Liver (tissue), 9 donors: ENCODE results near the gene MACROD1. TPM values are rescaled to one million over a fixed set of nuclear protein-coding genes. Genes with fewer than 3 reads are reported as not detected.
"Not testable (repeated sequence)": the region's sequence is repeated elsewhere in the genome, so short reads cannot be mapped to it uniquely, and the experiment has no call there.

Experiments used
- DNase-seq: peaks from one replicate; pipeline ENCODE4 v3.0.0-alpha.2; 2017; ENCODE audit warnings: low spot score
- H3K27ac ChIP-seq, 2 donors: one replicate each; pipeline ENCODE4 v1.7.0; 2013; ENCODE audit warnings: inconsistent platforms in 2 of 2, low read length in 2 of 2, control low read depth in 1 of 2, low read depth in 1 of 2, mild to moderate bottlenecking in 1 of 2
- H3K27me3 ChIP-seq, 4 donors: one replicate each; pipeline versions ENCODE4 v1.6.1 to v1.7.0; 2013; ENCODE audit warnings: low read length in 3 of 4, inconsistent platforms in 1 of 4, mild to moderate bottlenecking in 1 of 4, moderate library complexity in 1 of 4; ENCODE audit not compliant: control insufficient read depth in 4 of 4, insufficient read depth in 4 of 4
- H3K36me3 ChIP-seq, 4 donors: one replicate each; pipeline versions ENCODE4 v1.6.1 to v1.7.0; 2013; ENCODE audit warnings: low read length in 3 of 4, mild to moderate bottlenecking in 3 of 4, low read depth in 1 of 4, moderate library complexity in 1 of 4; ENCODE audit not compliant: control insufficient read depth in 4 of 4, insufficient read depth in 3 of 4
- H3K4me1 ChIP-seq, 4 donors: one replicate each; pipeline versions ENCODE4 v1.6.1 to v1.7.0; 2013; ENCODE audit warnings: low read length in 3 of 4, mild to moderate bottlenecking in 3 of 4, moderate library complexity in 1 of 4; ENCODE audit not compliant: control insufficient read depth in 4 of 4, insufficient read depth in 4 of 4
- H3K4me3 ChIP-seq, 3 donors: one replicate each; pipeline versions ENCODE4 v1.6.1 to v1.7.0; 2013; ENCODE audit warnings: low read length in 3 of 3, control low read depth in 1 of 3, low read depth in 1 of 3, mild to moderate bottlenecking in 1 of 3
- H3K9ac ChIP-seq, 2 donors: one replicate each; pipeline ENCODE4 v1.7.0; 2013; ENCODE audit warnings: low read length in 2 of 2, mild to moderate bottlenecking in 2 of 2, moderate library complexity in 2 of 2, control low read depth in 1 of 2, low read depth in 1 of 2
- H3K9me3 ChIP-seq, 4 donors: one replicate each; pipeline versions ENCODE4 v1.6.1 to v1.7.0; 2013; ENCODE audit warnings: low read length in 3 of 4; ENCODE audit not compliant: control insufficient read depth in 4 of 4
- CTCF ChIP-seq: fragments of 150-350 bp; IDR thresholded peaks from 2 replicates; pipeline ENCODE4 v1.5.1; 2017; ENCODE audit warnings: improper control_type of control experiment, low read depth, low read length; ENCODE audit not compliant: missing input control
- EGR1 ChIP-seq, 2 donors: IDR thresholded peaks; 2 replicates each; pipeline ENCODE4 v1.6.1; 2016 to 2018; ENCODE audit warnings: antibody characterized with exemption in 2 of 2, low read depth in 2 of 2
- FOXA2 ChIP-seq: IDR thresholded peaks from 2 replicates; pipeline ENCODE4 v1.6.1; 2016; ENCODE audit warnings: antibody characterized with exemption
- HNF4A ChIP-seq, 2 donors: conservative IDR thresholded peaks; 2 replicates each; pipeline ENCODE4 v1.6.1; 2016; ENCODE audit warnings: antibody characterized with exemption in 2 of 2, mild to moderate bottlenecking in 2 of 2
- JUND ChIP-seq, 2 donors: IDR thresholded peaks; 2 replicates each; pipeline ENCODE4 v1.6.1; 2016; ENCODE audit warnings: antibody characterized with exemption in 2 of 2
- MAX ChIP-seq: IDR thresholded peaks from 2 replicates; pipeline ENCODE4 v1.6.1; 2016; ENCODE audit warnings: antibody characterized with exemption
- NR2F2 ChIP-seq: IDR thresholded peaks from 2 replicates; pipeline ENCODE4 v1.6.1; 2016; ENCODE audit warnings: antibody characterized with exemption
- REST ChIP-seq: IDR thresholded peaks from 2 replicates; pipeline ENCODE4 v1.6.1; 2016; ENCODE audit warnings: antibody characterized with exemption, mild to moderate bottlenecking
- TAF1 ChIP-seq: conservative IDR thresholded peaks from 2 replicates; pipeline ENCODE4 v1.6.1; 2016; ENCODE audit warnings: antibody characterized with exemption, mild to moderate bottlenecking
- YY1 ChIP-seq: IDR thresholded peaks from 2 replicates; pipeline ENCODE4 v1.6.1; 2016; ENCODE audit warnings: antibody characterized with exemption, mild to moderate bottlenecking
- ZBTB33 ChIP-seq: IDR thresholded peaks from 2 replicates; pipeline ENCODE4 v1.6.1; 2016; ENCODE audit warnings: antibody characterized with exemption
- WGBS: extraction: QIAGEN DNeasy Blood & Tissue Kit; methylation state at CpG from one replicate; pipeline ENCODE4 v1.1.7; 2013; 5-methylcytosine and 5-hydroxymethylcytosine counted together
- polyA plus RNA-seq, 2 donors: library from polyadenylated mRNA; stranded (reverse) in 1 of 2; unstranded in 1 of 2; fragments of 200-250 nt in 1 of 2; fragments of >200 nt in 1 of 2; fragmentation: Nextera tagmentation in 1 of 2; extraction: Ambion mirVana in 1 of 2; gene quantifications; one replicate each; pipeline versions ENCODE4 v1.2.1 to v1.2.3, GENCODE V29; 2013 to 2015
- total RNA-seq, 2 donors: library from RNA; depleted of rRNA; stranded (reverse); fragments of >200 nt; gene quantifications; one replicate each; pipeline ENCODE4 v1.2.3, GENCODE V29; 2014
- donor health status: healthy.
- donor health status: healthy.
- donor health status: healthy.
- donor health status: healthy.
- donor health status: healthy.

Gene MACROD1
- total and polyA plus RNA-seq, 4 donors, result 8.9 to 25.9 (median 13.1) TPM

- 94% methylated on average over 5 of the region's 5 CpGs for WGBS
- no peak for DNase-seq
- no peaks in the 10 kb centered on the region for H3K36me3 ChIP-seq
- no peaks in the 10 kb centered on the region for H3K27me3 ChIP-seq
- no peak for TF ChIP-seq REST
- TF ChIP-seq FOXA2, result no peak
- TF ChIP-seq NR2F2, result no peak
- no peak for TF ChIP-seq YY1
- TF ChIP-seq ZBTB33, result no peak
- TF ChIP-seq EGR1 (IDR thresholded peaks at IDR 0.05; ENCODE audit: low read depth in 2 of 2), result no peak
- TF ChIP-seq MAX, result no peak
- no peak for TF ChIP-seq JUND (IDR thresholded peaks at IDR 0.05)
- H3K4me1 ChIP-seq, result peaks cover 0 to 13% (median 9%) of the 10 kb centered on the region in 4 donors
- no peak overlapping the region for H3K27ac ChIP-seq
- no peak overlapping the region for H3K4me3 ChIP-seq
- no peak overlapping the region for H3K9ac ChIP-seq
- H3K9me3 ChIP-seq, result no peaks in the 10 kb centered on the region
Observed at GRCh38 chr11:64163951-64164350, 2.0 kb downstream of the MACROD1 start.

GRCh38 chr11:64162769-64163168 is 3.1 kb downstream of the MACROD1 start:
- 96% methylated on average over 16 of the region's 16 CpGs for WGBS
- H3K4me1 ChIP-seq, result peaks cover 0 to 13% (median 9%) of the 10 kb centered on the region in 4 donors
- H3K36me3 ChIP-seq, DNase-seq, H3K27ac ChIP-seq, H3K27me3 ChIP-seq, H3K9me3 ChIP-seq, H3K9ac ChIP-seq, H3K4me3 ChIP-seq: not testable (repeated sequence)

- no peak for DNase-seq
- Histone ChIP-seq H3K27me3 (no peaks in the 10 kb centered on the region), H3K4me3 (no peak overlapping the region), H3K36me3 (peaks cover 0 to 2% (median 0%) of the 10 kb centered on the region in 4 donors), H3K27ac (no peak overlapping the region), H3K4me1 (peaks cover 0 to 12% (median 7%) of the 10 kb centered on the region in 4 donors), H3K9me3 (no peaks in the 10 kb centered on the region), H3K9ac (no peak overlapping the region)
- 97% methylated on average over 10 of the region's 10 CpGs for WGBS
- TF ChIP-seq REST, result no peak
- TF ChIP-seq HNF4A (conservative IDR thresholded peaks at IDR 0.05), result no peak
- TF ChIP-seq TAF1, result no peak
- no peak for TF ChIP-seq FOXA2
- TF ChIP-seq NR2F2, result no peak
- no peak for TF ChIP-seq CTCF
- TF ChIP-seq YY1, result no peak
Observed at GRCh38 chr11:64161037-64161436, 4.9 kb downstream of the MACROD1 start.
